HepG2 (cell line): ENCODE data around the gene VCP. TPM values are rescaled to one million over a fixed set of nuclear protein-coding genes. Genes with fewer than 3 reads are reported as not detected.

Experiments used
- ARID2 ChIP-seq: sonication (generic); formaldehyde crosslinking; IDR thresholded peaks from 2 replicates; pipeline ENCODE4 v1.8.1; 2022; ENCODE audit warnings: mild to moderate bottlenecking, missing genetic modification reagents, borderline replicate concordance
- CCDC6 ChIP-seq: sonication (generic); formaldehyde crosslinking; IDR thresholded peaks from 2 replicates; pipeline ENCODE4 v1.8.1; 2022; ENCODE audit warnings: mild to moderate bottlenecking, missing genetic modification reagents, moderate library complexity
- CENPT ChIP-seq: sonication (generic); formaldehyde crosslinking; IDR thresholded peaks from 2 replicates; pipeline ENCODE4 v1.8.0; 2022; ENCODE audit warnings: low read depth, mild to moderate bottlenecking, moderate library complexity, missing genetic modification reagents
- CHD4 ChIP-seq: fragments of 200-600 bp; sonication (generic); IDR thresholded peaks from 2 replicates; pipeline ENCODE4 v1.7.0; 2017; ENCODE audit warnings: mild to moderate bottlenecking, low read length, borderline replicate concordance
- FLYWCH1 ChIP-seq: sonication (generic); formaldehyde crosslinking; IDR thresholded peaks from 2 replicates; pipeline ENCODE4 v1.8.1; 2023; ENCODE audit warnings: mild to moderate bottlenecking, missing genetic modification reagents
- FOXA1 ChIP-seq, 2 experiments: fragments of 450-650 bp in 1 of 2; sonication (generic) in 1 of 2; formaldehyde crosslinking in 1 of 2; IDR thresholded peaks; 2 replicates each; pipeline versions ENCODE4 v1.4.0 to v1.6.1; 2016 to 2020; ENCODE audit warnings: missing genetic modification reagents in 1 of 2
- KDM2A ChIP-seq: sonication (generic); formaldehyde crosslinking; IDR thresholded peaks from 2 replicates; pipeline ENCODE4 v1.4.0; 2020; ENCODE audit warnings: low read depth, missing genetic modification reagents, borderline replicate concordance
- KMT2A ChIP-seq: sonication (generic); formaldehyde crosslinking; IDR thresholded peaks from 2 replicates; pipeline ENCODE4 v1.4.0; 2020; ENCODE audit warnings: missing genetic modification reagents
- MATR3 ChIP-seq: sonication (generic); formaldehyde crosslinking; IDR thresholded peaks from 2 replicates; pipeline ENCODE4 v1.4.0; 2020; ENCODE audit warnings: missing genetic modification reagents
- NCOA2 ChIP-seq: sonication (generic); formaldehyde crosslinking; IDR thresholded peaks from 2 replicates; pipeline ENCODE4 v1.8.0; 2022; ENCODE audit warnings: inconsistent platforms
- NR1H2 ChIP-seq: sonication (generic); formaldehyde crosslinking; IDR thresholded peaks from 2 replicates; pipeline ENCODE4 v1.8.1; 2022; ENCODE audit warnings: low read depth, missing genetic modification reagents, borderline replicate concordance
- ONECUT2 ChIP-seq: sonication (generic); formaldehyde crosslinking; IDR thresholded peaks from 2 replicates; pipeline ENCODE4 v1.4.0; 2020; ENCODE audit warnings: missing genetic modification reagents
- POLR2AphosphoS5 ChIP-seq: IDR thresholded peaks from 2 replicates; pipeline ENCODE4 v1.6.1; 2012; ENCODE audit warnings: low read depth, low read length
- SMAD3 ChIP-seq: sonication (generic); formaldehyde crosslinking; IDR thresholded peaks from 2 replicates; pipeline ENCODE4 v1.4.0; 2020; ENCODE audit warnings: missing genetic modification reagents
- SMAD9 ChIP-seq: sonication (generic); formaldehyde crosslinking; IDR thresholded peaks from 2 replicates; pipeline ENCODE4 v1.5.1; 2020; ENCODE audit warnings: mild to moderate bottlenecking, missing genetic modification reagents
- SMARCE1 ChIP-seq: fragments of 450-650 bp; IDR thresholded peaks from 2 replicates; pipeline ENCODE4 v1.6.1; 2017; ENCODE audit warnings: borderline replicate concordance
- ZBTB7B ChIP-seq: sonication (generic); formaldehyde crosslinking; IDR thresholded peaks from 2 replicates; pipeline ENCODE4 v1.4.0; 2020; ENCODE audit warnings: missing genetic modification reagents
- ZNF101 ChIP-seq: sonication (generic); formaldehyde crosslinking; IDR thresholded peaks from 2 replicates; pipeline ENCODE4 v1.4.0; 2020; ENCODE audit warnings: mild to moderate bottlenecking, low read depth, missing genetic modification reagents, borderline replicate concordance
- ZNF20 ChIP-seq: sonication (generic); formaldehyde crosslinking; IDR thresholded peaks from 2 replicates; pipeline ENCODE4 v1.4.0; 2020; ENCODE audit warnings: mild to moderate bottlenecking, moderate library complexity, missing genetic modification reagents
- ZNF33B ChIP-seq: sonication (generic); formaldehyde crosslinking; IDR thresholded peaks from 2 replicates; pipeline ENCODE4 v1.5.1; 2020; ENCODE audit warnings: mild to moderate bottlenecking, missing genetic modification reagents
- ZNF501 ChIP-seq: sonication (generic); formaldehyde crosslinking; IDR thresholded peaks from 2 replicates; pipeline ENCODE4 v1.5.1; 2020; ENCODE audit warnings: mild to moderate bottlenecking, moderate library complexity, missing genetic modification reagents
- ZNF543 ChIP-seq: sonication (generic); formaldehyde crosslinking; IDR thresholded peaks from 2 replicates; pipeline ENCODE4 v1.4.0; 2020; ENCODE audit warnings: mild to moderate bottlenecking, missing genetic modification reagents
- ZNF607 ChIP-seq: sonication (generic); formaldehyde crosslinking; IDR thresholded peaks from 2 replicates; pipeline ENCODE4 v1.5.1; 2020; ENCODE audit warnings: missing genetic modification reagents, mild to moderate bottlenecking, borderline replicate concordance
- ZNF776 ChIP-seq: sonication (generic); formaldehyde crosslinking; IDR thresholded peaks from 2 replicates; pipeline ENCODE4 v1.4.0; 2020; ENCODE audit warnings: mild to moderate bottlenecking, missing genetic modification reagents
- ZSCAN20 ChIP-seq: sonication (generic); formaldehyde crosslinking; IDR thresholded peaks from 2 replicates; pipeline ENCODE4 v1.4.0; 2020; ENCODE audit warnings: missing genetic modification reagents, mild to moderate bottlenecking, borderline replicate concordance
- polyA plus RNA-seq, 8 experiments: library from polyadenylated mRNA; depleted of rRNA in 3 of 8; stranded (reverse) in 7 of 8; unstranded in 1 of 8; fragments of >200 nt; fragmentation: Illumina TruSeq in 4 of 8; extraction: Trizol in 4 of 8; gene quantifications; 2 replicates each; pipeline versions ENCODE4 v1.2.1 to v1.2.3, GENCODE V29; 2011 to 2016; ENCODE audit warnings: low read depth in 4 of 8, missing spikeins in 1 of 8, mixed read lengths in 1 of 8; ENCODE audit not compliant: insufficient read depth in 1 of 8
- total RNA-seq, 5 experiments: library from RNA; depleted of rRNA; stranded (reverse); fragments of >200 nt; fragmentation: Illumina TruSeq; extraction: Trizol; gene quantifications; 2 replicates each; pipeline ENCODE4 v1.2.3, GENCODE V29; 2016; ENCODE audit warnings: low read depth in 1 of 5
- TF ChIP-seq, protein P1 (sequence below): sonication (generic); formaldehyde crosslinking; conservative IDR thresholded peaks from 2 replicates; pipeline ENCODE4 v1.8.0; 2022; ENCODE audit warnings: missing genetic modification reagents
- TF ChIP-seq, protein P2 (sequence below): sonication (generic); formaldehyde crosslinking; conservative IDR thresholded peaks from 2 replicates; pipeline ENCODE4 v1.8.0; 2022; ENCODE audit warnings: mild to moderate bottlenecking, moderate library complexity, missing genetic modification reagents
- TF ChIP-seq, protein P3 (sequence below): IDR thresholded peaks from 2 replicates; pipeline ENCODE4 v1.6.1; 2012; ENCODE audit warnings: inconsistent platforms

The VCP gene
- total and polyA plus RNA-seq, 2 of the 13 experiments (the other 11 are each of a cell fraction or from before 2014, with no cell fraction given): 143 to 391 TPM

DNA sequence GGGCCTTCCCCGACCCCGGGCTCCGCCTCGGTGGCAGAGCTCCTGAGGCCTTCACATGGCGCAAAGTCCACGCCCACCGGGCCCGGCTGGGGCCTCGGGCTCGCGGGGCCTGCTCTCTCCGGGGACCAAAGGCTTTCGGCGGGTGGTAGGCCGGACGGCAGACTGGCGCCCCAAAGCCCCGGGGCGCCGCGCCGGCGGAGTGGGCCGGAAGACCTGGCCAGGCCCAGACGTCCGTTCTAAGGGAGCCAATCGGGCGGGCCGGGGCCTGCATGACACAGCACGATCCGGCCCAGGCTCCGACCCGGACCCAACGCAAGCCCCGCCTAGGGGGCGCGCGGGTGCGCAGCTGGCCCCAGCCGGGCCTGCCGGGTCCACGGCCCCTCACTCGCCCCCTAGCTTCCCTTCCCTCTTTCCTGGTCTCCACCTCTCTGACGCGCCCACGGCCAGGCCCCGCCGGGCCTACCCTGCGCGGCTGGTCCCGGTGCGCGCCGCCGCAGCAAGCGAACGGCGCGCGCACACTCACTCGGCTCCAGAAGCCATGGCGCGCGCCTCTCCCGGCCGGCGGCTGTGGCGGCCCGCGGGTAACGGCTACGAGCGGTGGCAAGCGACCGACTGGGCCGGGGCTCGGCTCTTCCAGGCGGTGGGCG lies 488 bp downstream of the VCP start (continued):
- TF ChIP-seq, protein P1, sequence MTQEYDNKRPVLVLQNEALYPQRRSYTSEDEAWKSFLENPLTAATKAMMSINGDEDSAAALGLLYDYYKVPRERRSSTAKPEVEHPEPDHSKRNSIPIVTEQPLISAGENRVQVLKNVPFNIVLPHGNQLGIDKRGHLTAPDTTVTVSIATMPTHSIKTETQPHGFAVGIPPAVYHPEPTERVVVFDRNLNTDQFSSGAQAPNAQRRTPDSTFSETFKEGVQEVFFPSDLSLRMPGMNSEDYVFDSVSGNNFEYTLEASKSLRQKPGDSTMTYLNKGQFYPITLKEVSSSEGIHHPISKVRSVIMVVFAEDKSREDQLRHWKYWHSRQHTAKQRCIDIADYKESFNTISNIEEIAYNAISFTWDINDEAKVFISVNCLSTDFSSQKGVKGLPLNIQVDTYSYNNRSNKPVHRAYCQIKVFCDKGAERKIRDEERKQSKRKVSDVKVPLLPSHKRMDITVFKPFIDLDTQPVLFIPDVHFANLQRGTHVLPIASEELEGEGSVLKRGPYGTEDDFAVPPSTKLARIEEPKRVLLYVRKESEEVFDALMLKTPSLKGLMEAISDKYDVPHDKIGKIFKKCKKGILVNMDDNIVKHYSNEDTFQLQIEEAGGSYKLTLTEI (CRISPR knock-in tag): no peak
- TF ChIP-seq ZNF776 (CRISPR knock-in tag) (peak; percentile 84), ZNF33B (CRISPR knock-in tag) (peak; percentile 14; the same call in 1 of the 2 replicates), KDM2A (peak; percentile 12; the same call in 1 of the 2 replicates), ZNF543 (CRISPR knock-in tag) (peak; percentile 71; the same call in 1 of the 2 replicates), POLR2AphosphoS5 (peak; percentile 63; the same call in 1 of the 2 replicates), ZNF20 (CRISPR knock-in tag) (peak; percentile 44; the same call in 1 of the 2 replicates), NR1H2 (CRISPR knock-in tag) (peak; percentile 81; the same call in 1 of the 2 replicates), SMARCE1 (no peak), FLYWCH1 (CRISPR knock-in tag) (peak; percentile 29), FOXA1 (IDR thresholded peaks at IDR 0.05) (no peak), FOXA1 (CRISPR knock-in tag; IDR thresholded peaks at IDR 0.05) (0 out of 2 replicates have a peak, but pooled peaks have one; percentile 8), ZNF607 (CRISPR knock-in tag) (peak; percentile 94), CCDC6 (no peak), ZSCAN20 (CRISPR knock-in tag) (0 out of 2 replicates have a peak, but pooled peaks have one; percentile 56), NCOA2 (CRISPR knock-in tag) (peak; percentile 9; the same call in 1 of the 2 replicates), CHD4 (no peak), ZNF101 (CRISPR knock-in tag) (0 out of 2 replicates have a peak, but pooled peaks have one; percentile 73), SMAD3 (CRISPR knock-in tag) (no peak), CENPT (CRISPR knock-in tag) (0 out of 2 replicates have a peak, but pooled peaks have one; percentile 62), SMAD9 (CRISPR knock-in tag) (0 out of 2 replicates have a peak, but pooled peaks have one; percentile 61), MATR3 (CRISPR knock-in tag) (no peak), KMT2A (CRISPR knock-in tag) (peak; percentile 52; the same call in 1 of the 2 replicates), ONECUT2 (no peak), ZBTB7B (CRISPR knock-in tag) (peak; percentile 36; the same call in 1 of the 2 replicates), ARID2 (peak; percentile 57; the same call in 1 of the 2 replicates), ZNF501 (peak; percentile 53)
- TF ChIP-seq, protein P2, sequence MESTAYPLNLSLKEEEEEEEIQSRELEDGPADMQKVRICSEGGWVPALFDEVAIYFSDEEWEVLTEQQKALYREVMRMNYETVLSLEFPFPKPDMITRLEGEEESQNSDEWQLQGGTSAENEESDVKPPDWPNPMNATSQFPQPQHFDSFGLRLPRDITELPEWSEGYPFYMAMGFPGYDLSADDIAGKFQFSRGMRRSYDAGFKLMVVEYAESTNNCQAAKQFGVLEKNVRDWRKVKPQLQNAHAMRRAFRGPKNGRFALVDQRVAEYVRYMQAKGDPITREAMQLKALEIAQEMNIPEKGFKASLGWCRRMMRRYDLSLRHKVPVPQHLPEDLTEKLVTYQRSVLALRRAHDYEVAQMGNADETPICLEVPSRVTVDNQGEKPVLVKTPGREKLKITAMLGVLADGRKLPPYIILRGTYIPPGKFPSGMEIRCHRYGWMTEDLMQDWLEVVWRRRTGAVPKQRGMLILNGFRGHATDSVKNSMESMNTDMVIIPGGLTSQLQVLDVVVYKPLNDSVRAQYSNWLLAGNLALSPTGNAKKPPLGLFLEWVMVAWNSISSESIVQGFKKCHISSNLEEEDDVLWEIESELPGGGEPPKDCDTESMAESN (CRISPR knock-in tag): peak; percentile 76
- TF ChIP-seq, protein P3, sequence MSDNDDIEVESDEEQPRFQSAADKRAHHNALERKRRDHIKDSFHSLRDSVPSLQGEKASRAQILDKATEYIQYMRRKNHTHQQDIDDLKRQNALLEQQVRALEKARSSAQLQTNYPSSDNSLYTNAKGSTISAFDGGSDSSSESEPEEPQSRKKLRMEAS: peak; percentile 78
